GM21619 (cell line): ENCODE results near the gene RIIAD1.
"Not testable (repeated sequence)": the region's sequence is repeated elsewhere in the genome, so short reads cannot be mapped to it uniquely, and the experiment has no call there.

Experiments
- ATAC-seq: cut with Tn5 transposase; IDR thresholded peaks from one replicate; pipeline ENCODE4 v1.9.1; 2021; ENCODE audit not compliant: unreplicated experiment

The RIIAD1 gene

DNA sequence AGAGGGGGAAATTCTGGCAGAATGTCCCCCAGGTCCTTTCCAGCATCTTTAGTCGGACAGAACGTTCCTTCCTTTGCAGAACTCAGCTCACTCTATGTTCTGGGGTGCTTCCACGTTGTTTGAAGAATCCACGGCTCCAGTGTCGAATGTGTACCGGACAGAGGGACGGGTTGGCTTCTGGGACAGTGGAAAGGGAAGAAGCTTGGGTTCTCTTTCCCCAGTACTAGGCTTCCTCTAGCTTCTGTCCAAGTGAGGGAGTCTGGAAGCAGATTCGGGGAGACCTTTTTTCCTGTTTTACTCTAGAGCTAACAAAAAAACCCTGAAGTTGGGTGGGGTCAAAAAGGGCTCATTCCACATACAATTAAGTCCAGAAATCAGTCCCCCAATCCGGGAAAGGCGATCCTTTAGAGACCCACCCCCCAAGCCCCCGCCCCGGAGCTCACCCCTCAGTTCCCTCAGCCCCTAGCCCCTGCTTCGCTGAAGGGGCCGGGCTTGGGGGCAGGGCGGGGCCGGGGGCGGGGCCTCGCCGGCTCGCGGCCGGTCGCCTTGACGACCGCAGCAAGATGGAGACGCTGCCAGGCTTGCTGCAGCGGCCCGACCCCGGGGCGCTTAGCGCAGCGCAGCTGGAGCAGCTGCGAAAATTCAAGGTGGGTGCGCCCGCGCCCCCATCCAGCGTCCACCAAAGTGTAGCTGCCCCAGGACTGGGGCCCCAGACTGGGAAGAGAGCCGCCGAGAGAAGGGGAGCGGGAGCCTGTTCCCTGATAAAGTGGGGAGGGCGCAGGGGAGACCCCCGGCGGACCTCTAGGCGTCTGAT, at the start of gene RIIAD1:
RIIAD1 (plus strand) TSS at position 549 of the 814 bp plus-strand sequence; CDS start at position 564, 15 bp downstream.
- no peak for ATAC-seq

GRCh38 chr1:151673407-151673806, 47.9 kb upstream of the RIIAD1 start:
- no peak for ATAC-seq

GRCh38 chr1:151680391-151680790, 40.9 kb upstream of the RIIAD1 start:
- no peak for ATAC-seq

DNA sequence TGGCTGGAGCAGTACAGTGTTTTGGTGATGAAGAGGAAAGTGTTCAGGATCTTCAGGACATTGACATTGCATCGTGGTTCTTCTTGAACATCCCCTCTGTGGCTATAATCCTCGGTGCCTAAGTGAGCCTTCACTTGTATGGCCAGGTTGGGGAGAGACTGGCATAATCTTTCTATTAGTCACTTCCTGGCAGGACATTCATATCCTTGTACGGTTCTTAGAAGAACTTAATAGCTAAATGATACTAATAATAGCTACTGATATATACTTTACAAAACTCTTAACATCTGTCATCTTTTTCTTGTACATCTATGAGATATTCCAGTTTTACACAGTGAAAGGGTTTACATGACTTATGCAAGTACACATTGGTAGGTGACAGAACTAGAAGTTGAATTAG, 40.5 kb upstream of the RIIAD1 start:
- ATAC-seq: no peak

- no peak for ATAC-seq
Observed at GRCh38 chr1:151681923-151682322, 39.4 kb upstream of the RIIAD1 start.

GRCh38 chr1:151682901-151683300, 38.4 kb upstream of the RIIAD1 start:
- not testable (repeated sequence) for ATAC-seq

- ATAC-seq: no peak
Observed at GRCh38 chr1:151684128-151684527, 37.2 kb upstream of the RIIAD1 start.

DNA sequence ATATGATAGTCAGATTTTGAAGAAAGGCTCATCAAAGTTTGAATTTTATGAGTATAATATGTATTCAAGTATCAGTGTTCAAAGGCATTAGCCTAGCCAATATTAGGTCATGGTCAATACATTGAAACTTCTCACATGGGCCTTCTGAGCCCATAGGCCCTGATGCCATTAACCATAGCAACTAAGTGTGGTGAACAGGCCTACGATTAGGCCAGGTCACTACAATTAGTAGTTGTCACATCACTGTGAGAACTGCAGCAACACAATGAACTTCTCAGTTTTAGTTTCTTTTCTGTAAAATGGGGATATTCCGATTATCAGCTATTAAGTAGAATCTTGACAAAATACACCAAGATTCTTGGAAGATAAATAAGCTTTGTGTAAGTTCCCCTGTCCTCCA, 34.8 kb upstream of the RIIAD1 start:
- ATAC-seq: no peak

- ATAC-seq: no peak
Observed at GRCh38 chr1:151689494-151689893, 31.8 kb upstream of the RIIAD1 start.

DNA sequence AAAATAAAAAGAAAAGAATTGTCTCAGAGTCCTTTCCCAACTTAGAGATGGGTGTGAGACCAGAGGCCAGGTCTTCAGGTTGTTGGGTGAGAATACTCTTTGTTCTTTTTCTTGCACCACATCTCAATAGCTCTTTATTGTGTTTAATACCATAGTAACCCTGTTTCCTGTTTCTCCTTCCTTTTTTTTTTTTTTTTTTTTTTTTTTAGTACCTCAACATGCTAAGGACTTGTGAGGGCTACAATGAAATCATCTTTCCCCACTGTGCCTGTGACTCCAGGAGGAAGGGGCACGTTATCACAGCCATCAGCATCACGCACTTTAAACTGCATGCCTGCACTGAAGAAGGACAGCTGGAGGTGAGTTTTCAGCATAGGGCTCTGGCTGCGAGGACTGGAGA, 29.1 kb upstream of the RIIAD1 start:
- no peak for ATAC-seq

DNA sequence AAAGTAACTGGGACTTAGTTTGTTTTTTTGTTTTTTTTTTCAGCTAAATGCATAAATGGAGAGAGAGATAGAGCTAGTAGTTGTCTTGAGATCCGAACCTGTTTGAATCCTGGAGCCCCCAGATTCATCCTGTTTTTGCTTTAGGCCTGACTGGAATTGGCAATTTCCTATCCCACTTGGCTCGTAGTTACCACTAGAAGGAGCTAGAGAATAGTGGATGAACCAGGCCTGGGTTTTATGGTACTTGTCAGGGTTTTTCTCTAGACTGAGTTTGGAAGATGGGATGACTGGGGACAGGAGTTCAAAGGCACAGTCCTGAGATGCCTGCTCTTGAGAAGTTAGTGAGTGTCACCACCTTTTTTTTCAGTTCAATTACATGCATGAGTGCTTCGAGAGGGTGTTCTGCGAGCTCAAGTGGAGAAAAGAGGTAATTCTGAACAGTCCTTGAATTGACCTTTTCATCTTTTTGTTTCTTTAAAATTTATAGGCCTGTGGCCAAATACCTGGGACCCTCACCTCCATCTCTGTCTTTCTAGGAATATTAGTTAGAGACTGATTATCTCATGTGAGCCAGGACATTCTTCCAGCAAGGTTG, 28.2 kb upstream of the RIIAD1 start:
- ATAC-seq: no peak

- ATAC-seq: no peak
Observed at GRCh38 chr1:151701515-151701914, 19.8 kb upstream of the RIIAD1 start.

DNA sequence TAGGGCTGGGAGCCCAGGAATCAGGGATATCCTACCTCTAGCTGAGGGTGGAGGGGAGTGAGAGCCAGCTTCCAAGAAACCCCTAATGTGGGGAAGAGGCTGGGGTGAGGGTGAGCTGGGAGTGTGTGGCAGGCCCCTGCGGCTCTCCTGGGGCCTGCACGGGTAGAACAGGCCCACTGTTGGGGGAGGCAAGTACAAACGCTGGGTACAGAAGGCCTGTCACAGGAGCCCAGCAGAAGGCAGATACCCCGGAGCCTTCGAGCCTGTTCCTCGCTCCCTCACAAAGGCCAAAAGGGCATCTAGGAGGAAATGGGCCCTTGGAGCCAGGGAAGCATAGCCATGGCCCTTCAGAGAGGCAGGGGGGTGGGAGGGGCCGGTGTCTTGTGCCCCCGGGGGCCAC, 18.4 kb upstream of the RIIAD1 start:
- no peak for ATAC-seq

DNA sequence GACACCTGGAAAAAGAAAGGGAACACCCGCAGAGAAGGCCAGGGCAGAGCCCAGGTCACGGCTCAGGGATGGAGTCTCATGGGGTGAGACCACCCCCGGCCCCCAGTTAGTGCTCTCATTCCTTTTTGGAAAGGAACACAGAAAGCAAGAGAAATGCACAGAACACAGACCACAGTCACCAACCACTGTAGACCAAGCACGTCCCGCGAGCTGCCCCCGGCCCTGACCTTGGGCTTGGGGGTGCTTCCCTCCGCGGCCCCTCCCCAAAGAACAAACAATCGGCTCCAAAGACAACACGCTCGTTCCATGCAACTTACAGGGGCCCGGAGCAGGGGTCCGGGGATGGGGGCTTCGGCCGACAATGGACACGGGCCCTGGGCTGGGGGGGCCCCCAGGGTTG, 17.5 kb upstream of the RIIAD1 start:
- no peak for ATAC-seq

DNA sequence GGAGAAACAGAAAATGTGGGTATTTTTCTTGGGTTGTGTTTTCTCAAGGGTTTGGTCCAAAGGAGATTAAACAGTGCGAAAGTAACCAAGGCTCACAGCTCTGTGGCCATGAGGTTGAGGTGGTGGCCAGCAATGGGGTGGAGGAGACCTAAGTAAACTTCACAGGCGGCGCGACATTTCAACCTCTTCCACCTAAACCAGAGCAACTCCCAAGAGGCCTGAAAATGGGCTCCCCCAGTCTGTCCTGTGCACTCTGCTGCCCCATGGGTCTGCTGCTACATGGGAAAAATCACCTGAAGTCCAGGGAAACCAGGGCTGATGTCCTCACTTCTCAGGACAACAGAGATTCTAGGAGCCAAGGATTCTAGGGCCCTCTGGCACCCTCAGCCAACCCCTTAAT, 17.1 kb upstream of the RIIAD1 start:
- no peak for ATAC-seq

GRCh38 chr1:151705146-151705545, 16.2 kb upstream of the RIIAD1 start:
- no peak for ATAC-seq

- ATAC-seq: no peak
Observed at GRCh38 chr1:151705753-151706463, 15.4 kb upstream of the RIIAD1 start.

DNA sequence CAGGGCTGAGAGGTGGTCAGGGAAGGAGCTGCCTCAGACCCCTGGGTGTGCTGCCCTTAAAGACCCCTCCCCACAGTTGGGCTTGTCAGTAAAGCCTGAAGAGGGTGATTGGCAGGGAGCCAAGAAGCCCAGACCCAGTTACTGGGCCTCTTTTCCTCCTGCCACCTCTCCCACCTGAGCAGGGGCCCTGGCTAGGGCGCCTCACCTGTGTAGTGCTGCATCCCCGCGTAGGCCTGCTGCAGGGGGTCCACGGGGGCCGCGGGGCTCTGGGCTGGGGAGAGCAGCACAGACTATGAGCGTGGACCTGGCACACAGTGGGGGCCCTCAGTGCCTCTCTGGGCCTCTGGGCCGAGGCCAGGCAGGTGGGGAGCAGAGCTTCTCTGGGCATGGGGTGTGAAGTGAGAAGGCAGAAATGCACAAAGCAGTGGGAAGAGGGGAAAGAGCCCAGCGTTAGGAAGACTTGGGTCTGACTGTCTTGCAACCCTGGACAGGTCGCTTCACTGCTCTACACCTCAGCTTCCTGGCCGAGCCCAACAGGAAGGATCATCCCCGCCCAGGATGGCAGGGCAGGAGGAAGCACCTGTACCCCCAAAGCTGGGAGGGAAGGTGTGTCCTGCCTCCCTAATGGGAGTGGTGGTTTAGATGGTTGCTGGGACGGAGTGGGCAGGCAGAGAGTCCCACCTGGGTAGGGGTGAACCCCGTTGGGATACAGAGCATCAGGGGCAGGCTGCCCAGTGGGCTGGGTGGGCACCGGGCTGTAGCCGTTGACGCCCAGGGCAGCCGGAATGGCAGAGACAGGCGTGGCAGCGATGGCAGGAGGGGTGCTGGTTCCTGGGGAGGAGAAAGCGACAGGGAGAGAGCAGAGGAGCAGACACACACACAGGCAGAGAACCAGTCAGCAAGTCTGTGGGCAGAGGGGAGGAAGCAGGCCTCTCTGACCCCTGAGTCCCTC, 14.6 kb upstream of the RIIAD1 start:
- no peak for ATAC-seq

- ATAC-seq: no peak
Observed at GRCh38 chr1:151707541-151708065, 13.7 kb upstream of the RIIAD1 start.

GRCh38 chr1:151708891-151709290, 12.4 kb upstream of the RIIAD1 start:
- ATAC-seq: no peak
